Ammon's horn (tissue), 1 donor: Measurements from ENCODE around the gene MAU2.
"Not testable (repeated sequence)": the region's sequence is repeated elsewhere in the genome, so short reads cannot be mapped to it uniquely, and the experiment has no call there.

Experiments
- DNase-seq: peaks from one replicate; pipeline ENCODE4 v3.0.0-alpha.2; 2016; ENCODE audit warnings: low spot score

MAU2 gene

GRCh38 chr19:19384486-19384885 is 63.9 kb downstream of the MAU2 start:
- no peak for DNase-seq

GRCh38 chr19:19385131-19385895 is 64.7 kb downstream of the MAU2 start:
- DNase-seq = peak; percentile 100

DNA sequence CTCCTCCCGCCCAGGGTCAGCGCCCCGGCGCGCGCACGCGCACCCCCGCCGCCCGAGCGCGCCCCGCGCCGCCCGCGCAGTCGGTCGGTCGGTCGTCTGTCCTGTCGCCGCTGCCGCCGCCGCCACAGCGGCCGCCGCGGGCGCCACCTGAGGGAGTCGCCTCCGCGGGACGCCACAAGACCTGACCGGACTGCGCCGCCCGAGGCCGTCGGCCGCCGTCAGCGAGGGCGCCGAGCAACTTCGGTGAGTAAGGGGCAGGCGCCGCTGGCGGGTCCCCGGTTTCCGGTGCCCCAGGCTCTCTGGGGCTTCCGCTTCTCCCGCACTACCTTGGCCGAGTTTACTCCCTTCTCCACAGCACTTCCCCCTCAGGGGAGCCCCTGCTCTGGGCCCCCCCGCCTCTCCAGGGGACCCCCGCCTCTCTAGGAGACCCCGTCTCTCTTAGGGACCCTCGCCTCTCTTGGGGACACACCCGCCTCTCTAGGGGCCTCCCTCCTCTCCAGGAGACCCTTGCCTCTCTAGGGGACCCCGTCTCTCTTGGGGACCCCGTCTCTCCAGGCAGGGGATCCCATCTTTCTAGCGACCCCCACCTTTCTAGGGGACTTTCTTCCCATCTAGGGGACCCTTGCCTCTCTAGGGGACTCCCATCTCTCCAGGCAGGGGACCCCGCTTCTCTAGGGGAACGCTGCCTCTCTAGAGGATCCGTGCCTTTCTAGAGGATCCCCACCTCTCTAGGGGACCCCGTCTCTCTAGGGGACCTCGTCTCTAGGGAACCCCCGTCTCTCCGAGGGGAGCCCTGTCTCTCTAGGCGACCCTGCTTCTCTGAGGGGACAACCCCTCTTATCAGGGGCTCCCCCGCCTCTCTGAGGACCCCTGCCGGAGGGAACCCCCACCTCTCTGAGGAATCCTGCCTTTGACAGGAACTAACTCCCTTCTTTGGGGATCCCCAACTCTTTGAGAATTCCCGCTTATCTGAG is 65.6 kb downstream of the MAU2 start:
- no peak for DNase-seq

DNA sequence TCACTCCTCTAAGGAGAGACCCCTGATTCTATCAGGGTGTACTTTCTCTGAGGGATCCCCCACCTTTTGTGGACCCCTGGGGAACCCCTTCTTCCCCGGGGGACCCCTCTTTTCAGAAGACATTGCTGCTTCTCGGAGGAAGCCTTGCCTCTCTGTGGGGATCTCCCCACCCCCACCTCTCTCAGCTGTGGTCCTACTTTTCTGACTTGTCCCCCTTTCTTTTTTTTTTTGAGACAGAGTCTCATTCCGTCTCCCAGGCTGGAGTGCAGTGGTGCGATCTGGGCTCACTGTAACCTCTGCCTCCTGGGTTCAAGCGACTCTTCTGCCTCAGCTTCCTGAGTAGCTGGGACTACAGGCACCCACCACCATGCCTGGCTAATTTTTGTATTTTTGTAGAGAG is 66.5 kb downstream of the MAU2 start:
- no peak for DNase-seq

DNA sequence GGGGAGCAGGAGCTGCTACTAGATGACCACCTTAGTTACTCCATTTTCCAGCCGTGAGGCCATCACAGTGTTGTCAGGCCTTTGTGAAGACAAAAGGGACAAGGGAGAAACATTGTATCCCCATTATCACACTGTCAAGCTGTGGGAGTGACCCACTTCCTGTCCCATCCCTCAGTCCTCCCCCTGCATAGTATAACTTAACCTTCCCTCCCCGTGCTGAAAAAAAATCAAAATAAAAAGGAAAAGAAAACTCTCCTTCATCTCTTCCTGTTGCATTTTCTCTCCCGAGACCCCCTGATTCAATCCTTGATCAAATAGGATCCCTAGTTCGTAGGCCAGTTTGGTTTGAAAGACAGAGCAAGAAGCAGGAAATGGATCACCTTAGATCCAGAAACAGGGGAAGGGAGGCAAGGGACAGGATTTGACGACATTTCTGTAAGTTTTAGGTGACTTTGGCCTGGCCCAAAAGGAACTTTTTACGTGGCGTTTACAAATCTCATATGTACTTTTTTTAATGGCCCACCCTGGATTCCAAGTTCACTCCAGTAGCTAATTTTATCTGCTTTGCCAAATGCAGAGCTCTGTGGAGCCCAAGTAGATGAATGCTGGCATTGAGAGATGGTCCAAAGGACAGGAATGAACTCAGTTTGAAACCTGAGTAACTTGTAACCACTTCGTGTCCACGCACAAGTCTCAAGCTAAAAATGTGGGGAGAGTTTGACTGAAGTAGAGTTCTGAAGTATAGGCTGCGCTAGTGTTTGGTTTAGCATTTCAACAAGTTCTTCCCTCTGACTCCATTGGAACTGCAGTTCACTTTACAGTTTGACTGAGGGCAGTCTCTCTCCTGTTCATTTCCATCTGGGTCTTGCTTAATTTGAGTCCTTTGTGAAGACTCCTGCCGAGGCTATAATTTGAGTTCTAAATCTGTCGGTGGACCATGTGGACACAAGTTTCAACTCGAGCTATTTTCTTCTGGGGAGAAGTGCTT is 68.2 kb downstream of the MAU2 start:
- DNase-seq = no peak

DNA sequence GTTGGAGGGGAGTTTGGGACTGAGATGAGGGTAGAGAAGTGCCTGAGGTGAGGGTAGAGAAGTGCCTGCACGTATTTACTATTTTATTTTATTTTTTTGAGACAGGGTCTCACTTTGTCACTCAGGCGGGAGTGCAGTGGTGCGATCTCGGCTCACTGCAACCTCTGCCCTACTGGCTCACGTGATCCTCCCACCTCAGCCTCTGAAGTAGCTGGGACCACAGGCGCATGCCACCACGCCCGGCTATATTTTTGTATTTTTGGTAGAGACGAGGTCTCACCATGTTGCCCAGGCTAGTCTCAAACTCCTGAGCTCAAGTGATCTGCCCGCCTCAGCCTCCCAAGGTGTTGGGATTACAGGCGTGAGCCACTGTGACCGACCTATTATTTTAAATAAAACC is 69.1 kb downstream of the MAU2 start:
- DNase-seq = not testable (repeated sequence)

DNA sequence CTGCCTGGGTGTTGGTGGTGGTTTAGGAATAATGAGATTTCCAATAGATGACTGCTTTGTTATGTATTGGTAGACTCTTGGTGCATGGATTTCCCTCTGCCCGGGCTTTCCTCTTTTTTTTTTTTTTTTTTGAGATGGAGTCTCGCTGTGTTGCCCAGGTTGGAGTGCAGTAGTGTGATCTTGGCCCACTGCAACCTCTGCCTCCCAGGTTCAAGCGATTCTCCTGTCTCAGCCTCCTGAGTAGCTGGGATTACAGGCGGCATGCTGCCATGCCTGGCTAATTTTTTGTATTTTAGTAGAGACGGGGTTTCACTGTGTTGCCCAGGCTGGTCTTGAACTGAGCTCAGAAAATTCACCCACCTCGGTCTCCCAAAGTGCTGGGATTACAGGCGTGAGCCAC is 73.7 kb downstream of the MAU2 start:
- not testable (repeated sequence) for DNase-seq

GRCh38 chr19:19399733-19400433 is 79.3 kb downstream of the MAU2 start:
- DNase-seq = no peak

GRCh38 chr19:19402656-19403372 is 82.2 kb downstream of the MAU2 start:
- DNase-seq = no peak

DNA sequence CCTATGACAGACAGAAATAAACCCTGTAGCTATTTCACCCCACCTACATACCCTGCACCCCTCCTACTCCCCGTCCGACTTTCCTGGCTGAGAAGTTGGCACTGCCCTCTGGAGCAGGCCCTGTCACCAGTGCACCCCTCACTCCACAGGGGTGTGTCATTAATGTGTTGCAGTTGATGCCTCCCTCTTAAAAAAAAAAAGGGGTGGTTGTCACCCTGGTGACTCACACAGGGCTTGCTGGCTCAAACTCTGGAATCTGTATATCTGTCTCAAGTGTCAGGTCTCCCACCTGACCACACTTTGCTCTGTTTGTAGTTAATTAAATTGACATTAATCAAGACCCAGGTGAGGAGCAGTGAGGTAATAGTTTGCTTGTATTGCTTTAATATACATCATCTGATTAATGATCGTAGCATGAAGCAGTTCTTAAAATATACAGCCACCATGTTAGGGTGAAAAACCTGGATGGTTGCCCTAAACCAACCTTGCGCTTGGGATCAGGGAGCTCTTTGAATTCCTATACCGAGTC is 82.8 kb downstream of the MAU2 start:
- DNase-seq = no peak

DNA sequence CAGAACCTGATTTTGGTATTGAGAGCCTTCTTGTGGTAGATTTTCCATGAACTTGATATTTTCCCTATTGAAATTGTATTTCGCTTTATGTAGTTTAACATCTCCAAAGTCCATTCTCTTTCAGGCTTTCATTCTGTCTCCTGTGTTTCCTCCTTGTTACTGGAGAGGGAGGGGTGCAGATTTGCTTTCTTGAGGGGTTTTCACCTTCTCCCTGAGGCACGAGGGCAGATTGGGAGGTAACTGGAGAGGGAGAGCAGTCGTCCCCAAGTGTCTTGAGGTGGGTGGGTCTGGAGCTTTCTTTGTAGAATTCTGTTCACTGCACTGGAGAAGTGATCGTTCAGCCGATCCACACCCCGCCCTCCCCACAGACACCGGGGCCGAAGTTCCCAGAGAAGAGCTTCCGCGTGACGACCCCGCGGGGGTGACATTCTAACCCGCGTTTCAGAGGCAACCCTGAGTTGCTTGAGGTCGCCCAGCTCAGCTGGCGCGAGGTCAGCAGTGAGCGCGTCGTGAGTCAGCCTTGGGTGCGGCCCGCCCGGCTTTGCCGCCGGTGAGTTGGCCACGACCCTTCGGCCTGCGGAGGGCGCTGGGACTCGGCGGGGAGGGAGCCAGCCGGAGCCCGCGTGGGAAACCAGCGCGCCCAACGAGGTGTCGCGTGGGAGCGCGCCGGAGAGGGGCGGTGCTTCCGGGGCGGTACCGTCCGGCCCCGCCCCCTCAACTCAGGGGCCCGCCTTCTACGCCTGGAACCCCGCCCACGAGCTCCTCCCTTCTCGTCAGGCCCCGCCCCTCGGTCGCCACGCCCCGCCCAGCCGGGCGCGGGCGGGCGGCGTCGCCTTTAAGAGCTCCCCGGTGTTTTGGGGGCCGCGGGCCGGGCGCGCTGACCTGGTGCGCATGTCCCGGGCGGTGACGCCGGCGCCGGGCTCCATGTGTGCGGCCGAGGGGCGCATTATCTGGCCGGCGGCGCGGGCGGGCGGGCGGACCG is 84.5 kb downstream of the MAU2 start, which contains the start of gene GATAD2A:
GATAD2A (plus strand) TSS at position 797 of the 982 bp plus-strand sequence. CDS start 59,671 bp downstream, outside the sequence.
- DNase-seq = peak; percentile 95

DNA sequence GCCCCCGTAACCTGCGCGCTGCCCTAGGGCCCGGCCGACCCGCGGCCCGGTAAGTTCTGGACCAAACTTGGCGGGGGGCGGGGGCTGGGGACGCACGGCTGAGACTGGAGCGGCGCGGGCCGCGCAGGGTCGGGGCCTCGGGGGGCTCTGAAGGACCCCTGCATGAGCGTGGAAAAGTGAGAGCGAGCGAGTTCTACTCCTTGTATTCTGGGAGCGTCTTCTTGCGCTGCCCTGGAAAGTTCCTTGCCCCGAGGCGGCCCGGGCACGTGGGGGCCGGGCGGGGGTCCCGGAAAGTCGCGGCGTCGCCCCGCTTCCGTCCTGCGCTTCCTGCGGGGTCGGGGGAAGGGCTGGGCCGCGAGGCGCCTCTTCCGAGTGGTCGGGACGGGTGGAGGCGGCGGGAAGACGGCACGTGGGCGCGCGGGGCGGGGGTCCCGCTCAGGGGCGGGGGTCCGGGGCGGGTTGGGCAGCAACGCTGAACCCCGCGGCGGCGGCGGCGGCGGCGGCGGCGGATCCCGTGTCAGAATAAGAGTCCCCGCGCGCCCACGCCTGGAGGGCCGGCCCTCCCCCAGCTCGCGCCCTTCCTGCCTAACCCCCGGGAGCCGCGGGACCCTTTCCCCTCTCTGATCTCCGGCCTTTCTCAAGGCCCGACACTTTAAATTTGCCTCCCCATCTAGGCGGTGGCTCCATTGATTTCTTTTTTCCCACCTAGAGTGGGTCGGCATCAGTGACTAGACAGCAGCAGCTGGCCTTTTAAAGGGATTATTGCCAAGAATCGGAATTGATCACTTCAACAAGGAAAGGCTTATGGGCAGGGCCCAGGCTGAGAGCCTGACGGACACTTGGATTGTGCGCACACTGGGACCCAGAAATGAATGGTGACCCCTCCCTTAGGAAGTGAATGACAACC is 85.6 kb downstream of the MAU2 start:
- DNase-seq = no peak

GRCh38 chr19:19406878-19407632 is 86.4 kb downstream of the MAU2 start:
- DNase-seq = peak; percentile 61

DNA sequence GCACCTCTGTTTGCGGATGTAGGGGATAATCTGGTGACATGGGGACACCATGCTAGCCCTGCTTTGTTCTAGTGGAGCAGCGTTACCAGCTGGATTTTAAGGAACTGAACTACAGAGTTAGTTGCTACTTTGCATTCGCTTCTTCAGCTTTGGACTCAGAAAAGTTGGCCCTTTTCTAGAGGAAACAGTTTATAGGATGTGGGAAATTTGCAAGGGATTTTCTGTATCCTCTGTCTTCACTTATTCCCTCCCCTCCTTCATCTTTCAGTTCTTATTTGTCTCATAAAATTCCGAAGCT is 87.0 kb downstream of the MAU2 start:
- no peak for DNase-seq
